VCaP (cell line): ENCODE results near the gene ZFAND2B.

Experiments
- H3K27ac ChIP-seq: fragments of 450-650 bp; 2 replicates; pipeline ENCODE4 v1.5.1; 2017
- TF ChIP-seq, protein P1 (sequence below): fragments of 450-650 bp; conservative IDR thresholded peaks from 2 replicates; pipeline ENCODE4 v1.5.1; 2017; ENCODE audit warnings: mild to moderate bottlenecking, moderate library complexity

The ZFAND2B gene

GRCh38 chr2:219176818-219177551, 29.6 kb upstream of the ZFAND2B start, which contains the start of gene CNPPD1:
CNPPD1 (minus strand) TSS chr2:219176925; CDS start chr2:219176828, 97 bp downstream.
- TF ChIP-seq, protein P1, sequence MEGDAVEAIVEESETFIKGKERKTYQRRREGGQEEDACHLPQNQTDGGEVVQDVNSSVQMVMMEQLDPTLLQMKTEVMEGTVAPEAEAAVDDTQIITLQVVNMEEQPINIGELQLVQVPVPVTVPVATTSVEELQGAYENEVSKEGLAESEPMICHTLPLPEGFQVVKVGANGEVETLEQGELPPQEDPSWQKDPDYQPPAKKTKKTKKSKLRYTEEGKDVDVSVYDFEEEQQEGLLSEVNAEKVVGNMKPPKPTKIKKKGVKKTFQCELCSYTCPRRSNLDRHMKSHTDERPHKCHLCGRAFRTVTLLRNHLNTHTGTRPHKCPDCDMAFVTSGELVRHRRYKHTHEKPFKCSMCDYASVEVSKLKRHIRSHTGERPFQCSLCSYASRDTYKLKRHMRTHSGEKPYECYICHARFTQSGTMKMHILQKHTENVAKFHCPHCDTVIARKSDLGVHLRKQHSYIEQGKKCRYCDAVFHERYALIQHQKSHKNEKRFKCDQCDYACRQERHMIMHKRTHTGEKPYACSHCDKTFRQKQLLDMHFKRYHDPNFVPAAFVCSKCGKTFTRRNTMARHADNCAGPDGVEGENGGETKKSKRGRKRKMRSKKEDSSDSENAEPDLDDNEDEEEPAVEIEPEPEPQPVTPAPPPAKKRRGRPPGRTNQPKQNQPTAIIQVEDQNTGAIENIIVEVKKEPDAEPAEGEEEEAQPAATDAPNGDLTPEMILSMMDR, result 0 out of 2 replicates have a peak, but pooled peaks have one; percentile 3
- H3K27ac ChIP-seq, result peak within 1 kb of the TSS; percentile 98

- TF ChIP-seq, protein P1, result peak; percentile 50
- H3K27ac ChIP-seq, result peak within 1 kb of the TSS; percentile 98
Measured at GRCh38 chr2:219177552-219178376, 28.8 kb upstream of the ZFAND2B start, which contains the start of gene RETREG2. RETREG2 (plus strand) TSS chr2:219178275; CDS start chr2:219178353, 78 bp downstream.

DNA sequence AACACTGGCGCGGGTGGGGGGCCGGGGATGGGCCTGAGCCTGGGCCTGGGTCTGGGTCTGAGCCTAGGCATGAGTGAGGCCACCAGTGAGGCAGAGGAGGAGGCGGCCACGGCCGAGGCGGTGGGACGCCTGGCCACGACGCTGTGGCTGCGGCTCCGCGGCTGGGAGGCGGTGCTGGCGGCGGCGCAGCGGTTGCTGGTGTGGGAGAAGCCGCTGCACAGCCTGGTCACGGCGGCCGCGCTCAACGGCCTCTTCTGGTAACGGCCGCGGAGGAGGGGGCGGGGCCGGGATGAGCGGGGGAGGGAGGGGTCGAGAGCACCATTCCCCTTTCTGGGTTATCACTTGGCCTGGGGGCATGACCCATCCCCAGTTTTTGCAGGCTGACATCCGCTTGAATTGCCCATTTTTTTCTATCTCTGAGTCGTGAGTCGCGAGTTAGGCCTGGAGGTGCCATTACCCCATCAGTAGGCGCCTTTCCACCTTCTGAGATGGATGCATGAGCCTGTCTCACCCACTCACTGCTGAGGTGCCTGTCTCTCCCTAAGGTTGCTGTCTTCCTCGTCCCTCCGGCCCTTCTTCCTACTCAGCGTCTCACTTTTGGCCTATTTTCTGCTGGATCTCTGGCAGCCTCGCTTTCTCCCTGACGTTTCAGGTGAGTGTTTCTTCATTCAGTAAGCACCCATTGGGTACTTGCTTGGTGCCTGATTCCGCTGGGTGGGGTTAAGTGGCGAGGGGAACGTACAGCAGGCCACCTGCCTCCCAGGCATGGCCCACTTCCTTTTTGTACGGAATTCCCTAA, 28.0 kb upstream of the ZFAND2B start:
- TF ChIP-seq, protein P1, result no peak
- peak overlapping the region; percentile 98 for H3K27ac ChIP-seq

GRCh38 chr2:219179601-219180465, 26.7 kb upstream of the ZFAND2B start:
- H3K27ac ChIP-seq, result no peak overlapping the region
- TF ChIP-seq, protein P1, result no peak

GRCh38 chr2:219180961-219181360, 25.6 kb upstream of the ZFAND2B start:
- TF ChIP-seq, protein P1, result no peak
- H3K27ac ChIP-seq, result no peak overlapping the region

GRCh38 chr2:219181531-219181930, 25.1 kb upstream of the ZFAND2B start:
- no peak overlapping the region for H3K27ac ChIP-seq
- TF ChIP-seq, protein P1, result no peak
